NT2/D1 (cell line): ENCODE measurements around the gene RAB31.
A peak's percentile ranks its signal among the peaks of the same experiment; 100 is the strongest.

Source experiments
- DNase-seq: peaks from one replicate; pipeline ENCODE4 v3.0.0-alpha.2; 2011; ENCODE audit warnings: low read depth, low spot score
- H3K27me3 ChIP-seq: 2 replicates; pipeline ENCODE4 v1.6.0; 2011; ENCODE audit warnings: mild to moderate bottlenecking; ENCODE audit not compliant: insufficient read length, insufficient read depth
- H3K36me3 ChIP-seq: 2 replicates; pipeline ENCODE4 v1.6.1; 2011; ENCODE audit warnings: mild to moderate bottlenecking, low read length, mixed read lengths; ENCODE audit not compliant: insufficient read depth, insufficient read length
- H3K4me1 ChIP-seq: 2 replicates; pipeline ENCODE4 v1.5.1; 2011; ENCODE audit not compliant: insufficient read depth, insufficient read length
- H3K4me3 ChIP-seq: 2 replicates; pipeline ENCODE4 v1.5.1; 2011; ENCODE audit warnings: low read depth; ENCODE audit not compliant: insufficient read length
- H3K9ac ChIP-seq: 2 replicates; pipeline ENCODE4 v1.6.0; 2011; ENCODE audit warnings: low read depth; ENCODE audit not compliant: insufficient read length
- H3K9me3 ChIP-seq: 2 replicates; pipeline ENCODE4 v1.5.1; 2011; ENCODE audit warnings: mild to moderate bottlenecking, low read length; ENCODE audit not compliant: insufficient read depth
- SUZ12 ChIP-seq: IDR thresholded peaks from 2 replicates; pipeline ENCODE4 v1.6.1; 2011; ENCODE audit not compliant: insufficient read length, insufficient read depth; ENCODE audit errors: extremely low read depth
- YY1 ChIP-seq: IDR thresholded peaks from 2 replicates; pipeline ENCODE4 v1.6.1; 2011; ENCODE audit not compliant: insufficient read length, insufficient read depth
- ZNF274 ChIP-seq: IDR thresholded peaks from 2 replicates; pipeline ENCODE4 v1.6.1; 2011; ENCODE audit warnings: mild to moderate bottlenecking, low read depth, low read length

RAB31 gene

DNA sequence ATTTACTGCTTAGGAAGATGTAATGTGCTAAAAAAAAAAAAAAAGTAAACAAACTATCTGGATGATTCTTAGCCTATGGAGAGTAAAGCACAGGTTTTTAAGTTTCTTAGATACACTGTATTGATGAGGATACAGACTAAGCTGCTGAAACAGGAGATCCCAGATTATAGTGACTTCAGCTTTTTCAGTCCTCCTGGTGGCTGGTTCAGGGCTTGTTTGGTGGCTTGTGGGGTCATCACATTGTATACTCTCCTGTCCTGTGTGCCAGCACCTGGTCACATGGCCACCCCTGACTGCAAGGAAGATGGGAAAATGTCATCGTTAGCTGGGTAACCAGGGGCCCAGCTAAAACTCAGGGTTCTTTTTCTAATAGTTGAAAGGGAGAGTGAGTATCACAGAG lies 31.4 kb downstream of the RAB31 start:
- no peak for DNase-seq
- TF ChIP-seq YY1 (no peak), SUZ12 (no peak), ZNF274 (no peak)
- Histone ChIP-seq H3K27me3 (no peaks in the 10 kb centered on the region), H3K9me3 (peaks cover 4% of the 10 kb centered on the region; the same call in 1 of the 2 replicates), H3K9ac (no peak overlapping the region), H3K36me3 (peaks cover 14% of the 10 kb centered on the region), H3K4me1 (peaks cover 9% of the 10 kb centered on the region), H3K4me3 (no peak overlapping the region)

GRCh38 chr18:9740071-9740470 lies 32.0 kb downstream of the RAB31 start:
- H3K9me3 ChIP-seq: peaks cover 9% of the 10 kb centered on the region; the same call in 1 of the 2 replicates
- peaks cover 9% of the 10 kb centered on the region for H3K4me1 ChIP-seq
- no peak overlapping the region for H3K9ac ChIP-seq
- no peaks in the 10 kb centered on the region for H3K27me3 ChIP-seq
- DNase-seq: no peak
- TF ChIP-seq SUZ12 (no peak), ZNF274 (no peak), YY1 (no peak)
- peaks cover 14% of the 10 kb centered on the region for H3K36me3 ChIP-seq
- H3K4me3 ChIP-seq: no peak overlapping the region

DNA sequence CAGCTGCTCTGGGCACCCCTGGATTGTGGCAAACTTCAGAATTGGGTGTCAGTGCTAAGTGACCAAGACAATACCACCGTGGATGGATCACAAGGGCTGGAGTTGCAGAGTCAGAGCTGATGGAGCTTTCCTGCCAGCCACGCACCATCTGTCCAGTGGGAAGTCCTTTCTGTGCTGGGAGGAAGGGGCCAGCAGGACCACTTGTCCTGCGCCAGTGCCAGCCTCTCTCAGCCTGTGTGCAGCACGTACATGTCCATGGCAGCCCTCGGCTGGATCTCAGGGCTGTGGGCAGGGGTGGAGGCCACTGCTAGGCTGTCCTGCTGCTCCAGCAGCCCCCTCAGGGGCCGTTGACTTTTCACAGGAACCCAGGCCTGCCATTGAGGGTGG lies 33.3 kb downstream of the RAB31 start:
- H3K9ac ChIP-seq: no peak overlapping the region
- H3K36me3 ChIP-seq: peaks cover 5% of the 10 kb centered on the region
- peaks cover 13% of the 10 kb centered on the region; the same call in 1 of the 2 replicates for H3K9me3 ChIP-seq
- no peak overlapping the region for H3K4me3 ChIP-seq
- TF ChIP-seq YY1 (no peak), ZNF274 (no peak), SUZ12 (no peak)
- no peak for DNase-seq
- peaks cover 9% of the 10 kb centered on the region for H3K4me1 ChIP-seq
- H3K27me3 ChIP-seq: no peaks in the 10 kb centered on the region

- peaks cover 5% of the 10 kb centered on the region for H3K36me3 ChIP-seq
- H3K27me3 ChIP-seq: no peaks in the 10 kb centered on the region
- peaks cover 9% of the 10 kb centered on the region for H3K4me1 ChIP-seq
- DNase-seq: peak; percentile 40
- H3K9ac ChIP-seq: no peak overlapping the region
- H3K9me3 ChIP-seq: peaks cover 13% of the 10 kb centered on the region; the same call in 1 of the 2 replicates
- TF ChIP-seq YY1 (no peak), SUZ12 (no peak), ZNF274 (no peak)
- H3K4me3 ChIP-seq: no peak overlapping the region
These were observed 33.9 kb downstream of the RAB31 start for GRCh38 chr18:9741793-9742523.

GRCh38 chr18:9742524-9743131 lies 34.5 kb downstream of the RAB31 start:
- DNase-seq: no peak
- Histone ChIP-seq H3K9me3 (peaks cover 13% of the 10 kb centered on the region; the same call in 1 of the 2 replicates), H3K4me1 (peaks cover 9% of the 10 kb centered on the region), H3K27me3 (no peaks in the 10 kb centered on the region), H3K9ac (no peak overlapping the region), H3K4me3 (no peak overlapping the region), H3K36me3 (peaks cover 5% of the 10 kb centered on the region)
- no peak for TF ChIP-seq SUZ12
- TF ChIP-seq YY1: no peak
- no peak for TF ChIP-seq ZNF274

DNA sequence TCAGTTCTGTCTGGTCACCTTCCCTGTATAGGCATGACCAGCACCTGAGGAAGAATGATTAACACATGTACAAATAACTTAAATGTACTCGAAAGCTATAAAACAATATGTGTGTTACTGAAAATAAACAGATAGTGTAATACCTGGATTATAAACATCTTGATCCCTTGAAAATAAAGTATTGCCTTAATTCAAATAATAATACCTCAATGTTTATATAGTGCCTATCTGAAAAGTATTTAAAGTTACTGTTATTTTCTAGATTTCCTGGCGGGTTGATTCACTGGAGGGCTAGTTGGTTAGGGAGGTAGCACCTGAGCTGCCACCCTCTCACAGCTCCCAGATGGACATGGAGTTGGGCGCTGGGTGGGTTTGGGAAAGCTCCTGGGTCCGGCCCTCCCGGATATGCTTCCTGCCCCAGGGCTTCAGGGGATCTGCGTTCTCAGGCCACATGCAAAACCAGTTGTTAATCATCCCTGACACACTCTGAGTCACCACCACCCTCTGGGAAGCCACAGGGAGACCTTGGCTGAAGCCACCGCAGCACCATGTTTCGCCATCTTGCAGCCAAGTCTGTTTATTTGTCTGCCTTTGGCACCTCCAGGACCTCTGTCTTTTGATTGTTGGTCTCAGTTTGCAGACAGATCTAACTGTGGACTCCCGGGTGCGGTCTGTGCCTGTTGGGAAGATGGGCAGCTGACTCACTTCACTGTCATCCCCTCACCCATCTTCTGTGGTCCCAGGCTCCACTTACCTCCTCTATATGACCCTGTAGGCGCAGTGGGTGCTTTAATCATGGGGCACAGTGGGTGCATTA lies 35.3 kb downstream of the RAB31 start:
- no peak overlapping the region for H3K4me3 ChIP-seq
- peaks cover 2% of the 10 kb centered on the region for H3K36me3 ChIP-seq
- no peak overlapping the region for H3K9ac ChIP-seq
- H3K9me3 ChIP-seq: peaks cover 13% of the 10 kb centered on the region; the same call in 1 of the 2 replicates
- H3K27me3 ChIP-seq: no peaks in the 10 kb centered on the region
- TF ChIP-seq YY1: peak; percentile 16
- TF ChIP-seq ZNF274: no peak
- TF ChIP-seq SUZ12: no peak
- H3K4me1 ChIP-seq: peaks cover 9% of the 10 kb centered on the region
- peak; percentile 32 for DNase-seq
